ENCODE data around the gene DLEC1. TPM values are rescaled to one million over a fixed set of nuclear protein-coding genes. Genes with fewer than 3 reads are reported as not detected.

Gene DLEC1
- total and polyA plus RNA-seq, 2 donors (not counting 1 experiment from before 2014, with no cell fraction given): 0.52 to 2.1 TPM

- POLR2A ChIA-PET: no interaction called here
- ATAC-seq (ENCODE audit: low read depth): no peak
- Histone ChIP-seq H3K79me2 (ENCODE audit: control insufficient read depth, insufficient read depth, low read length) (no peaks in the 10 kb centered on the region), H3K9me3 (ENCODE audit: control extremely low read depth in 1 of 3, control insufficient read depth in 2 of 3, insufficient read depth in 1 of 3, low read length in 2 of 3) (peaks cover 0 to 16% (median 0%) of the 10 kb centered on the region in 3 donors), H2AFZ (ENCODE audit: insufficient read depth, low read depth, low read length, poor library complexity, severe bottlenecking) (no peak overlapping the region), H3K4me2 (replicated peaks; ENCODE audit: low read depth, low read length, poor library complexity, severe bottlenecking) (no peak overlapping the region), H3K9ac (ENCODE audit: low read length) (no peak overlapping the region), H3K4me3 (ENCODE audit: control extremely low read depth in 1 of 5, extremely low read depth in 1 of 5, insufficient read depth in 1 of 5, low read depth in 2 of 5, low read length in 4 of 5) (no peak overlapping the region), H3K27me3 (replicated peaks in 1 of 4; ENCODE audit: control extremely low read depth in 1 of 4, control insufficient read depth in 3 of 4, insufficient read depth in 4 of 4, low read length in 3 of 4) (no peaks in the 10 kb centered on the region), H3K36me3 (replicated peaks in 1 of 2; ENCODE audit: control extremely low read depth in 1 of 2, control insufficient read depth in 1 of 2, extremely low read depth in 1 of 2, insufficient read depth in 2 of 2, low read length in 1 of 2) (peaks cover 0 to 3% of the 10 kb centered on the region in 2 experiments), H3K27ac (ENCODE audit: low read length in 2 of 2) (no peak overlapping the region), H3K4me1 (ENCODE audit: control insufficient read depth in 2 of 2, insufficient read depth in 2 of 2, low read length in 2 of 2) (no peaks in the 10 kb centered on the region), H4K20me1 (ENCODE audit: control insufficient read depth, insufficient read depth, low read length, poor library complexity, severe bottlenecking) (no peaks in the 10 kb centered on the region)
- WGBS (ENCODE audit: insufficient coverage): 72% methylated on average over 5 of the region's 6 CpGs
- Mint-ChIP-seq H3K27me3 (no peaks in the 10 kb centered on the region), H3K9me3 (ENCODE audit: insufficient read depth) (peaks cover 3% of the 10 kb centered on the region), H3K4me1 (no peaks in the 10 kb centered on the region), H3K27ac (no peak overlapping the region), H3K4me3 (no peak overlapping the region)
- no peak for TF ChIP-seq EZH2 (IDR thresholded peaks at IDR 0.05; ENCODE audit: borderline replicate concordance, insufficient read depth, low read depth, low read length, poor library complexity, severe bottlenecking)
- TF ChIP-seq CTCF (IDR thresholded peaks at IDR 0.05): no peak
- intact Hi-C loops (cut with micrococcal nuclease): no loop called here
- no peak for DNase-seq
- CTCF ChIA-PET: no interaction called here
Measured at GRCh38 chr3:38016847-38017444, 22.1 kb upstream of the DLEC1 start.

- H3K4me2 ChIP-seq (replicated peaks; ENCODE audit: low read depth, low read length, poor library complexity, severe bottlenecking): no peak overlapping the region
- Mint-ChIP-seq H3K27ac (no peak overlapping the region), H3K27me3 (no peaks in the 10 kb centered on the region), H3K4me3 (no peak overlapping the region), H3K4me1 (no peaks in the 10 kb centered on the region), H3K9me3 (ENCODE audit: insufficient read depth) (peaks cover 3% of the 10 kb centered on the region)
- ChIA-PET POLR2A (no interaction called here), CTCF (no interaction called here)
- H3K27ac ChIP-seq (ENCODE audit: low read length in 2 of 2): no peak overlapping the region
- peaks cover 0 to 16% (median 0%) of the 10 kb centered on the region in 3 donors for H3K9me3 ChIP-seq (ENCODE audit: control extremely low read depth in 1 of 3, control insufficient read depth in 2 of 3, insufficient read depth in 1 of 3, low read length in 2 of 3)
- H3K9ac ChIP-seq (ENCODE audit: low read length): no peak overlapping the region
- no peaks in the 10 kb centered on the region for H3K4me1 ChIP-seq (ENCODE audit: control insufficient read depth in 2 of 2, insufficient read depth in 2 of 2, low read length in 2 of 2)
- 79% methylated on average over 8 of the region's 9 CpGs for WGBS (ENCODE audit: insufficient coverage)
- no peak overlapping the region for H2AFZ ChIP-seq (ENCODE audit: insufficient read depth, low read depth, low read length, poor library complexity, severe bottlenecking)
- H3K4me3 ChIP-seq (ENCODE audit: control extremely low read depth in 1 of 5, extremely low read depth in 1 of 5, insufficient read depth in 1 of 5, low read depth in 2 of 5, low read length in 4 of 5): no peak overlapping the region
- peaks cover 0 to 3% of the 10 kb centered on the region in 2 experiments for H3K36me3 ChIP-seq (replicated peaks in 1 of 2; ENCODE audit: control extremely low read depth in 1 of 2, control insufficient read depth in 1 of 2, extremely low read depth in 1 of 2, insufficient read depth in 2 of 2, low read length in 1 of 2)
- no peaks in the 10 kb centered on the region for H3K27me3 ChIP-seq (replicated peaks in 1 of 4; ENCODE audit: control extremely low read depth in 1 of 4, control insufficient read depth in 3 of 4, insufficient read depth in 4 of 4, low read length in 3 of 4)
- no peak for TF ChIP-seq EZH2 (IDR thresholded peaks at IDR 0.05; ENCODE audit: borderline replicate concordance, insufficient read depth, low read depth, low read length, poor library complexity, severe bottlenecking)
- TF ChIP-seq CTCF (IDR thresholded peaks at IDR 0.05): no peak
- no peaks in the 10 kb centered on the region for H3K79me2 ChIP-seq (ENCODE audit: control insufficient read depth, insufficient read depth, low read length)
- no peak for DNase-seq
- ATAC-seq (ENCODE audit: low read depth): no peak
- H4K20me1 ChIP-seq (ENCODE audit: control insufficient read depth, insufficient read depth, low read length, poor library complexity, severe bottlenecking): no peaks in the 10 kb centered on the region
- intact Hi-C loops (cut with micrococcal nuclease): no loop called here
Measured at GRCh38 chr3:38017445-38018295, 21.3 kb upstream of the DLEC1 start.

Data from B cell (primary cell).